ENCODE results near the gene TMEM145.

Gene TMEM145

GRCh38 chr19:42286349-42287016, 26.6 kb upstream of the TMEM145 start:
- no peak overlapping the region for H3K4me3 ChIP-seq (ENCODE audit: low read depth, low read length)
- no peaks in the 10 kb centered on the region for H3K9me3 ChIP-seq (ENCODE audit: control insufficient read depth, insufficient read depth, low read length)
- H3K36me3 ChIP-seq (ENCODE audit: control insufficient read depth, insufficient read depth, low read length), result peaks cover 43% of the 10 kb centered on the region
- H3K9ac ChIP-seq (ENCODE audit: low read depth, low read length), result no peak overlapping the region
- H3K4me1 ChIP-seq (ENCODE audit: control insufficient read depth, insufficient read depth, low read length), result peaks cover 18% of the 10 kb centered on the region
- no peaks in the 10 kb centered on the region for H3K27me3 ChIP-seq (ENCODE audit: control insufficient read depth, insufficient read depth, low read length)

- Histone ChIP-seq H3K27me3 (ENCODE audit: control insufficient read depth, insufficient read depth, low read length) (no peaks in the 10 kb centered on the region), H3K4me3 (ENCODE audit: low read depth, low read length) (no peak overlapping the region), H3K4me1 (ENCODE audit: control insufficient read depth, insufficient read depth, low read length) (peaks cover 11% of the 10 kb centered on the region), H3K9me3 (ENCODE audit: control insufficient read depth, insufficient read depth, low read length) (no peaks in the 10 kb centered on the region), H3K9ac (ENCODE audit: low read depth, low read length) (no peak overlapping the region), H3K36me3 (ENCODE audit: control insufficient read depth, insufficient read depth, low read length) (peaks cover 44% of the 10 kb centered on the region)
Observed at GRCh38 chr19:42287017-42287826, 25.9 kb upstream of the TMEM145 start.

GRCh38 chr19:42287827-42288107, 25.3 kb upstream of the TMEM145 start:
- Histone ChIP-seq H3K4me3 (ENCODE audit: low read depth, low read length) (no peak overlapping the region), H3K9me3 (ENCODE audit: control insufficient read depth, insufficient read depth, low read length) (no peaks in the 10 kb centered on the region), H3K4me1 (ENCODE audit: control insufficient read depth, insufficient read depth, low read length) (peaks cover 6% of the 10 kb centered on the region), H3K36me3 (ENCODE audit: control insufficient read depth, insufficient read depth, low read length) (peaks cover 49% of the 10 kb centered on the region), H3K27me3 (ENCODE audit: control insufficient read depth, insufficient read depth, low read length) (no peaks in the 10 kb centered on the region), H3K9ac (ENCODE audit: low read depth, low read length) (no peak overlapping the region)

- peaks cover 2% of the 10 kb centered on the region for H3K4me1 ChIP-seq (ENCODE audit: control insufficient read depth, insufficient read depth, low read length)
- H3K9ac ChIP-seq (ENCODE audit: low read depth, low read length), result no peak overlapping the region
Observed at GRCh38 chr19:42288387-42288786, 24.7 kb upstream of the TMEM145 start.

GRCh38 chr19:42288881-42289555, 24.1 kb upstream of the TMEM145 start:
- H3K36me3 ChIP-seq (ENCODE audit: control insufficient read depth, insufficient read depth, low read length), result peaks cover 60% of the 10 kb centered on the region
- H3K4me3 ChIP-seq (ENCODE audit: low read depth, low read length), result no peak overlapping the region
- no peaks in the 10 kb centered on the region for H3K27me3 ChIP-seq (ENCODE audit: control insufficient read depth, insufficient read depth, low read length)
- peaks cover 2% of the 10 kb centered on the region for H3K4me1 ChIP-seq (ENCODE audit: control insufficient read depth, insufficient read depth, low read length)
- no peaks in the 10 kb centered on the region for H3K9me3 ChIP-seq (ENCODE audit: control insufficient read depth, insufficient read depth, low read length)
- no peak overlapping the region for H3K9ac ChIP-seq (ENCODE audit: low read depth, low read length)

More at GRCh38 chr19:42288387-42288786, 24.7 kb upstream of the TMEM145 start:
- Histone ChIP-seq H3K9me3 (ENCODE audit: control insufficient read depth, insufficient read depth, low read length) (no peaks in the 10 kb centered on the region), H3K27me3 (ENCODE audit: control insufficient read depth, insufficient read depth, low read length) (no peaks in the 10 kb centered on the region), H3K36me3 (ENCODE audit: control insufficient read depth, insufficient read depth, low read length) (peaks cover 55% of the 10 kb centered on the region), H3K4me3 (ENCODE audit: low read depth, low read length) (no peak overlapping the region)

- H3K36me3 ChIP-seq (ENCODE audit: control insufficient read depth, insufficient read depth, low read length), result peaks cover 66% of the 10 kb centered on the region
- no peaks in the 10 kb centered on the region for H3K9me3 ChIP-seq (ENCODE audit: control insufficient read depth, insufficient read depth, low read length)
- no peak overlapping the region for H3K9ac ChIP-seq (ENCODE audit: low read depth, low read length)
- H3K4me3 ChIP-seq (ENCODE audit: low read depth, low read length), result no peak overlapping the region
- peaks cover 2% of the 10 kb centered on the region for H3K4me1 ChIP-seq (ENCODE audit: control insufficient read depth, insufficient read depth, low read length)
- no peaks in the 10 kb centered on the region for H3K27me3 ChIP-seq (ENCODE audit: control insufficient read depth, insufficient read depth, low read length)
Observed at GRCh38 chr19:42289556-42290041, 23.5 kb upstream of the TMEM145 start.

- no peaks in the 10 kb centered on the region for H3K9me3 ChIP-seq (ENCODE audit: control insufficient read depth, insufficient read depth, low read length)
- H3K4me3 ChIP-seq (ENCODE audit: low read depth, low read length), result no peak overlapping the region
- H3K27me3 ChIP-seq (ENCODE audit: control insufficient read depth, insufficient read depth, low read length), result no peaks in the 10 kb centered on the region
- H3K9ac ChIP-seq (ENCODE audit: low read depth, low read length), result no peak overlapping the region
- H3K36me3 ChIP-seq (ENCODE audit: control insufficient read depth, insufficient read depth, low read length), result peaks cover 68% of the 10 kb centered on the region
- peaks cover 2% of the 10 kb centered on the region for H3K4me1 ChIP-seq (ENCODE audit: control insufficient read depth, insufficient read depth, low read length)
Observed at GRCh38 chr19:42290136-42290522, 23.0 kb upstream of the TMEM145 start.

- Histone ChIP-seq H3K9me3 (ENCODE audit: control insufficient read depth, insufficient read depth, low read length) (no peaks in the 10 kb centered on the region), H3K36me3 (ENCODE audit: control insufficient read depth, insufficient read depth, low read length) (peaks cover 70% of the 10 kb centered on the region), H3K9ac (ENCODE audit: low read depth, low read length) (no peak overlapping the region), H3K4me1 (ENCODE audit: control insufficient read depth, insufficient read depth, low read length) (peaks cover 2% of the 10 kb centered on the region), H3K4me3 (ENCODE audit: low read depth, low read length) (no peak overlapping the region), H3K27me3 (ENCODE audit: control insufficient read depth, insufficient read depth, low read length) (no peaks in the 10 kb centered on the region)
Observed at GRCh38 chr19:42290523-42291434, 22.3 kb upstream of the TMEM145 start.

- Histone ChIP-seq H3K9ac (ENCODE audit: low read depth, low read length) (no peak overlapping the region), H3K4me3 (ENCODE audit: low read depth, low read length) (no peak overlapping the region), H3K4me1 (ENCODE audit: control insufficient read depth, insufficient read depth, low read length) (peaks cover 5% of the 10 kb centered on the region), H3K27me3 (ENCODE audit: control insufficient read depth, insufficient read depth, low read length) (no peaks in the 10 kb centered on the region), H3K36me3 (ENCODE audit: control insufficient read depth, insufficient read depth, low read length) (peaks cover 73% of the 10 kb centered on the region), H3K9me3 (ENCODE audit: control insufficient read depth, insufficient read depth, low read length) (no peaks in the 10 kb centered on the region)
Observed at GRCh38 chr19:42291435-42291810, 21.7 kb upstream of the TMEM145 start.

GRCh38 chr19:42292042-42292960, 20.8 kb upstream of the TMEM145 start:
- Histone ChIP-seq H3K4me1 (ENCODE audit: control insufficient read depth, insufficient read depth, low read length) (peaks cover 5% of the 10 kb centered on the region), H3K4me3 (ENCODE audit: low read depth, low read length) (no peak overlapping the region), H3K36me3 (ENCODE audit: control insufficient read depth, insufficient read depth, low read length) (peaks cover 71% of the 10 kb centered on the region), H3K9me3 (ENCODE audit: control insufficient read depth, insufficient read depth, low read length) (no peaks in the 10 kb centered on the region), H3K27me3 (ENCODE audit: control insufficient read depth, insufficient read depth, low read length) (no peaks in the 10 kb centered on the region), H3K9ac (ENCODE audit: low read depth, low read length) (no peak overlapping the region)
